Gastrocnemius medialis (tissue), 4 donors: ENCODE measurements around the gene UBE3C. TPM values are rescaled to one million over a fixed set of nuclear protein-coding genes. Genes with fewer than 3 reads are reported as not detected.

Source experiments
- ATAC-seq, 2 donors: fragments of 150-250 bp; one replicate each; pipeline ENCODE4 v1.9.1; 2016
- DNase-seq, 2 donors: peaks; one replicate each; pipeline ENCODE4 v3.0.0-alpha.2; 2019
- H3K27ac ChIP-seq, 4 donors: fragments of 200-600 bp; sonication (generic); 1 replicate in 1 of 4; 2 replicates in 3 of 4; pipeline ENCODE4 v1.5.1; 2016 to 2018; ENCODE audit warnings: mild to moderate bottlenecking in 2 of 4, moderate library complexity in 1 of 4
- H3K27me3 ChIP-seq, 3 donors: fragments of 200-600 bp; sonication (generic) in 2 of 3; 1 replicate in 1 of 3; 2 replicates in 2 of 3; pipeline versions ENCODE4 v1.5.1 to v1.6.0; 2016 to 2019; ENCODE audit warnings: mild to moderate bottlenecking in 1 of 3, moderate library complexity in 1 of 3
- H3K36me3 ChIP-seq, 2 donors: fragments of 200-600 bp; sonication (generic) in 1 of 2; one replicate each; pipeline ENCODE4 v1.5.1; 2017 to 2018
- H3K4me1 ChIP-seq, 2 donors: fragments of 200-600 bp; sonication (generic) in 1 of 2; one replicate each; pipeline ENCODE4 v1.5.1; 2016 to 2017; ENCODE audit warnings: mild to moderate bottlenecking in 2 of 2
- H3K4me3 ChIP-seq, 4 donors: fragments of 200-600 bp; sonication (generic) in 3 of 4; 1 replicate in 1 of 4; 2 replicates in 3 of 4; pipeline ENCODE4 v1.5.1; 2016 to 2019; ENCODE audit warnings: mild to moderate bottlenecking in 2 of 4
- H3K9me3 ChIP-seq, 3 donors: fragments of 200-600 bp; sonication (generic) in 2 of 3; 1 replicate in 1 of 3; 2 replicates in 2 of 3; pipeline ENCODE4 v1.5.1; 2016 to 2019
- CTCF ChIP-seq, 5 experiments: fragments of 450-650 bp in 3 of 5; fragments of 200-600 bp in 2 of 5; sonication (generic) in 2 of 5; IDR thresholded peaks in 4 of 5; conservative IDR thresholded peaks in 1 of 5; 1 replicate in 4 of 5; 2 replicates in 1 of 5; pipeline ENCODE4 v1.5.1; 2016 to 2019; ENCODE audit warnings: antibody characterized with exemption in 5 of 5, mild to moderate bottlenecking in 3 of 5, moderate library complexity in 3 of 5
- POLR2A ChIP-seq, 2 donors: fragments of 450-650 bp; IDR thresholded peaks; one replicate each; pipeline ENCODE4 v1.6.1; 2017; ENCODE audit warnings: antibody characterized with exemption in 2 of 2, mild to moderate bottlenecking in 2 of 2, moderate library complexity in 2 of 2
- in situ Hi-C, 4 donors: fragments of 200-750 bp; cut with MboI; loops; one replicate each; pipeline versions ENCODE4 v1.15.0 to v1.8.0; 2017; ENCODE audit warnings: low sequenced_read_pairs in 4 of 4
- intact Hi-C: fragments of 100-400 bp; cut with DNase I; formaldehyde crosslinking; loops from one replicate; pipeline ENCODE4 v1.15.1; 2023; ENCODE audit warnings: low total_unique reads
- total RNA-seq, 4 donors: library from RNA; depleted of rRNA; stranded (reverse); fragments of >200 nt; gene quantifications; one replicate each; pipeline versions ENCODE4 v1.1.0 to v1.2.3, GENCODE V29; 2016

UBE3C gene
- total RNA-seq, 4 donors from 2014 or later: 64.4 to 123 (median 76.3) TPM

GRCh38 chr7:157195868-157196267 lies 57.1 kb downstream of the UBE3C start:
- no peak overlapping the region for H3K27ac ChIP-seq
- TF ChIP-seq CTCF (IDR thresholded peaks at IDR 0.05 in 4 of 5, conservative IDR thresholded peaks at IDR 0.05 in 1 of 5): no peak
- no peak for TF ChIP-seq POLR2A (IDR thresholded peaks at IDR 0.05)
- H3K27me3 ChIP-seq: no peaks in the 10 kb centered on the region
- DNase-seq (no peak), ATAC-seq (no peak)
- H3K9me3 ChIP-seq: no peaks in the 10 kb centered on the region
- intact Hi-C loops: no loop called here
- no peak overlapping the region for H3K4me3 ChIP-seq
- in situ Hi-C loops: no loop called here
- H3K36me3 ChIP-seq: peaks cover 0 to 27% of the 10 kb centered on the region in 2 donors
- no peaks in the 10 kb centered on the region for H3K4me1 ChIP-seq

GRCh38 chr7:157204134-157204533 lies 65.4 kb downstream of the UBE3C start:
- Histone ChIP-seq H3K4me1 (no peaks in the 10 kb centered on the region), H3K9me3 (no peaks in the 10 kb centered on the region), H3K27ac (no peak overlapping the region), H3K4me3 (no peak overlapping the region), H3K27me3 (no peaks in the 10 kb centered on the region), H3K36me3 (peaks cover 0 to 57% of the 10 kb centered on the region in 2 donors)
- TF ChIP-seq CTCF (IDR thresholded peaks at IDR 0.05 in 4 of 5, conservative IDR thresholded peaks at IDR 0.05 in 1 of 5) (no peak), POLR2A (IDR thresholded peaks at IDR 0.05) (no peak)
- ATAC-seq (no peak), DNase-seq (no peak)
- in situ Hi-C loops (no loop called here), intact Hi-C loops (no loop called here)

GRCh38 chr7:157205438-157205837 lies 66.7 kb downstream of the UBE3C start:
- Histone ChIP-seq H3K27ac (no peak overlapping the region), H3K4me1 (no peaks in the 10 kb centered on the region), H3K27me3 (no peaks in the 10 kb centered on the region), H3K4me3 (no peak overlapping the region), H3K36me3 (peaks cover 0 to 60% of the 10 kb centered on the region in 2 donors), H3K9me3 (no peaks in the 10 kb centered on the region)
- intact Hi-C loops (no loop called here), in situ Hi-C loops (no loop called here)
- DNase-seq (no peak), ATAC-seq (no peak)
- no peak for TF ChIP-seq CTCF (IDR thresholded peaks at IDR 0.05 in 4 of 5, conservative IDR thresholded peaks at IDR 0.05 in 1 of 5)
- no peak for TF ChIP-seq POLR2A (IDR thresholded peaks at IDR 0.05)

- Histone ChIP-seq H3K4me3 (no peak overlapping the region), H3K4me1 (no peaks in the 10 kb centered on the region), H3K27ac (no peak overlapping the region), H3K9me3 (no peaks in the 10 kb centered on the region), H3K36me3 (peaks cover 0 to 37% of the 10 kb centered on the region in 2 donors), H3K27me3 (no peaks in the 10 kb centered on the region)
- TF ChIP-seq CTCF (IDR thresholded peaks at IDR 0.05 in 4 of 5, conservative IDR thresholded peaks at IDR 0.05 in 1 of 5): no peak
- TF ChIP-seq POLR2A (IDR thresholded peaks at IDR 0.05): no peak
- DNase-seq (no peak), ATAC-seq (no peak)
- intact Hi-C loops: no loop called here
- in situ Hi-C loops: no loop called here
Measured at GRCh38 chr7:157208571-157209413, 70.1 kb downstream of the UBE3C start.
